ENCODE results near the gene CFAP43. TPM values are rescaled to one million over a fixed set of nuclear protein-coding genes. Genes with fewer than 3 reads are reported as not detected.
A peak's percentile ranks its signal among the peaks of the same experiment; 100 is the strongest.

CFAP43 gene
- total RNA-seq, 1 donor from 2014 or later = 0.26 TPM

- TF ChIP-seq, protein P1, sequence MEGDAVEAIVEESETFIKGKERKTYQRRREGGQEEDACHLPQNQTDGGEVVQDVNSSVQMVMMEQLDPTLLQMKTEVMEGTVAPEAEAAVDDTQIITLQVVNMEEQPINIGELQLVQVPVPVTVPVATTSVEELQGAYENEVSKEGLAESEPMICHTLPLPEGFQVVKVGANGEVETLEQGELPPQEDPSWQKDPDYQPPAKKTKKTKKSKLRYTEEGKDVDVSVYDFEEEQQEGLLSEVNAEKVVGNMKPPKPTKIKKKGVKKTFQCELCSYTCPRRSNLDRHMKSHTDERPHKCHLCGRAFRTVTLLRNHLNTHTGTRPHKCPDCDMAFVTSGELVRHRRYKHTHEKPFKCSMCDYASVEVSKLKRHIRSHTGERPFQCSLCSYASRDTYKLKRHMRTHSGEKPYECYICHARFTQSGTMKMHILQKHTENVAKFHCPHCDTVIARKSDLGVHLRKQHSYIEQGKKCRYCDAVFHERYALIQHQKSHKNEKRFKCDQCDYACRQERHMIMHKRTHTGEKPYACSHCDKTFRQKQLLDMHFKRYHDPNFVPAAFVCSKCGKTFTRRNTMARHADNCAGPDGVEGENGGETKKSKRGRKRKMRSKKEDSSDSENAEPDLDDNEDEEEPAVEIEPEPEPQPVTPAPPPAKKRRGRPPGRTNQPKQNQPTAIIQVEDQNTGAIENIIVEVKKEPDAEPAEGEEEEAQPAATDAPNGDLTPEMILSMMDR (IDR thresholded peaks at IDR 0.05; ENCODE audit: insufficient read depth, low read length, severe bottlenecking) = no peak
- no peak for FAIRE-seq
- H3K36me3 ChIP-seq (ENCODE audit: control insufficient read depth, insufficient read depth, low read length) = no peaks in the 10 kb centered on the region
These were observed 133.7 kb downstream of the CFAP43 start for GRCh38 chr10:104098358-104098925.

GRCh38 chr10:104096692-104097091, 135.5 kb downstream of the CFAP43 start:
- Histone ChIP-seq H3K36me3 (ENCODE audit: control insufficient read depth, insufficient read depth, low read length) (no peaks in the 10 kb centered on the region), H3K4me3 (ENCODE audit: low read depth, low read length) (no peak overlapping the region), H3K27me3 (ENCODE audit: control insufficient read depth, insufficient read depth, low read length) (no peaks in the 10 kb centered on the region)
- FAIRE-seq (no peak), DNase-seq (ENCODE audit: low read depth) (no peak)
- TF ChIP-seq, protein P1 (IDR thresholded peaks at IDR 0.05; ENCODE audit: insufficient read depth, low read length, severe bottlenecking) = no peak

More at GRCh38 chr10:104098358-104098925, 133.7 kb downstream of the CFAP43 start:
- Histone ChIP-seq H3K4me3 (ENCODE audit: low read depth, low read length) (no peak overlapping the region), H3K27me3 (ENCODE audit: control insufficient read depth, insufficient read depth, low read length) (no peaks in the 10 kb centered on the region)
- no peak for DNase-seq (ENCODE audit: low read depth)

GRCh38 chr10:104092749-104093148, 139.4 kb downstream of the CFAP43 start:
- Histone ChIP-seq H3K4me3 (ENCODE audit: low read depth, low read length) (no peak overlapping the region), H3K27me3 (ENCODE audit: control insufficient read depth, insufficient read depth, low read length) (no peaks in the 10 kb centered on the region), H3K36me3 (ENCODE audit: control insufficient read depth, insufficient read depth, low read length) (no peaks in the 10 kb centered on the region)
- TF ChIP-seq, protein P1 (IDR thresholded peaks at IDR 0.05; ENCODE audit: insufficient read depth, low read length, severe bottlenecking) = no peak
- DNase-seq (ENCODE audit: low read depth) (peak; percentile 80), FAIRE-seq (no peak)

DNA sequence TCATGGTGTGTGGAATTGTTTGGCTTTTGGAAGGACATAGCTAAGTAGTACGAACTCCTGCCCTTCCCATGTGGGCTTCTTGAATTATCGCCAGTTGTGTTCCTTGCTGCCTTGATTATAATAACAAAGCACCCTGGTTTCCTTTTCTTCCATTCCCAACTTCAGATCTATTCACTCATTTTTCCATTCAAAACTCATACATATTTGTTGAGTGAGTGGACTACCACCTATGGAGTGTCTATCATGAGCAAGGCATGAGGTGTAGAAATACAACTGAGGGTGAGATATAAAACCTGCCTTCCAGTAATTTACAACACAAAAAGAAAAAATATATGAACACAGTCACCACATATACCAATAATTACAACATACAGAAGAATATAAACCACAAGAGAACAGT, 141.6 kb downstream of the CFAP43 start:
- no peak overlapping the region for H3K4me3 ChIP-seq (ENCODE audit: low read depth, low read length)
- TF ChIP-seq, protein P1 (IDR thresholded peaks at IDR 0.05; ENCODE audit: insufficient read depth, low read length, severe bottlenecking) = no peak
- DNase-seq (ENCODE audit: low read depth) = peak; percentile 77
- H3K36me3 ChIP-seq (ENCODE audit: control insufficient read depth, insufficient read depth, low read length) = no peaks in the 10 kb centered on the region
- no peaks in the 10 kb centered on the region for H3K27me3 ChIP-seq (ENCODE audit: control insufficient read depth, insufficient read depth, low read length)
- FAIRE-seq = no peak

DNA sequence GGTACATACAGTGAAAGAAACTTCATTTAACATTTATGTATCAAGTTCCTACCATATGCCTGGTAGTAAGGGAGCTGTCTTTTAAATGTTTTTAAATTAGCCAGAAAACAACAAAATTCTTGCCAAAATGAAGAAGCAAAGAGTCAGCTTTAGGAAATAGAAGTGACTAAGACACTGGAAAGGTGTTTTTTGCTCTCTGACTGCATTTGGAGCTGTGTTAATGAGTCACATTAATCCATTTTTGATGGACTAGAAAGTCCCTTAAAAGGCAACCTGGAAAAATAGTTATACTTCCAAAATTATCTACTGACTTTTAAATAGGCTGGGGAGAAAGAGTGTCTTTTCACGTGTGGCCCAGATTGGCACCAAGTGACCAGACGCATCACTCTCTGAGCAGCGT, 142.5 kb downstream of the CFAP43 start:
- TF ChIP-seq, protein P1 (IDR thresholded peaks at IDR 0.05; ENCODE audit: insufficient read depth, low read length, severe bottlenecking) = no peak
- H3K27me3 ChIP-seq (ENCODE audit: control insufficient read depth, insufficient read depth, low read length) = no peaks in the 10 kb centered on the region
- peak; percentile 69 for DNase-seq (ENCODE audit: low read depth)
- H3K4me3 ChIP-seq (ENCODE audit: low read depth, low read length) = no peak overlapping the region
- FAIRE-seq = no peak
- H3K36me3 ChIP-seq (ENCODE audit: control insufficient read depth, insufficient read depth, low read length) = no peaks in the 10 kb centered on the region

DNA sequence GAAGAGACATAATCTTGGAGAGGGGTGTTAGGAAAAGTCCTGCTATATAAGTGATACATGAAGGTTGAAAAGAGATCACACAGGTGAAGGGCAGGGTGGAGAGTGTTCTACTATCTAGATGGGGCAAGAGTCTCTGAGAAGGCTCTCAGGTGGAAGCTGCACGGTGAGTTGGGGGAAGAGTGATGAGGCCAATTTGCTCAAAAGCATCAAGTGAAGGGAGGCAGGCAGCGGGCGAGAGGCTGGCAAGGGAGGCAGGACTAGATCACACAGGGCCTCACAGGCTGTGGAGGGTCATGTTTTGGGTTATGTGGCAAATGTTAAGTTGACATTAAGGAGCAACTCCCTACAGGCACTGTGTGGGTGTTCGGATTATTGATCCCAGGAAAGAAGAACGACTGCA, 143.9 kb downstream of the CFAP43 start:
- TF ChIP-seq, protein P1 (IDR thresholded peaks at IDR 0.05; ENCODE audit: insufficient read depth, low read length, severe bottlenecking) = no peak
- no peak for DNase-seq (ENCODE audit: low read depth)
- FAIRE-seq = peak; percentile 90

More for the DNA sequence above, 143.9 kb downstream of the CFAP43 start:
- H3K36me3 ChIP-seq (ENCODE audit: control insufficient read depth, insufficient read depth, low read length) = no peaks in the 10 kb centered on the region
- no peaks in the 10 kb centered on the region for H3K27me3 ChIP-seq (ENCODE audit: control insufficient read depth, insufficient read depth, low read length)
- H3K4me3 ChIP-seq (ENCODE audit: low read depth, low read length) = no peak overlapping the region
